GM12878 (cell line): ENCODE data around the gene DYSF. TPM values are rescaled to one million over a fixed set of nuclear protein-coding genes. Genes with fewer than 3 reads are reported as not detected.

ENCODE experiments used
- ATAC-seq: fragments of 200-7000 bp; cut with Tn5 transposase; 3 replicates; pipeline ENCODE4 v1.9.1; 2020; ENCODE audit warnings: mild to moderate bottlenecking, moderate library complexity
- BruUV-seq: library from RNA; stranded (reverse); fragments of 400-500 nt; replicated peaks from 2 replicates; lab custom pipeline; 2021; lab: Mats Ljungman, UMichigan
- CTCF ChIA-PET: fragments of 300-600 bp; sonication (Branson Sonifier 250); formaldehyde crosslinking; extraction: SDS; loops from one replicate; lab custom pipeline; 2021; ENCODE audit warnings: inconsistent platforms; lab: Yijun Ruan, JAX
- POLR2A ChIA-PET: fragments of 350-600 bp; formaldehyde crosslinking; extraction: SDS; loops from one replicate; lab custom pipeline; 2021; ENCODE audit warnings: inconsistent platforms; lab: Charles Lee
- RAD21 ChIA-PET: fragments of 300-600 bp; sonication (Branson Sonifier 250); formaldehyde crosslinking; loops from one replicate; lab custom pipeline; 2023; ENCODE audit warnings: antibody characterized with exemption; ENCODE audit not compliant: unreplicated experiment; lab: Charles Lee
- SMC1A ChIA-PET: fragments of 300-600 bp; sonication (Branson Sonifier 250); formaldehyde crosslinking; loops from one replicate; lab custom pipeline; 2023; ENCODE audit not compliant: unreplicated experiment, uncharacterized antibody; lab: Charles Lee
- DNase-seq: peaks from one replicate; pipeline ENCODE4 v3.0.0-alpha.2; 2011; ENCODE audit warnings: low read depth, low spot score
- FAIRE-seq: peaks from 3 replicates; lab custom pipeline; 2011; peaks lifted over from hg19 to GRCh38; lab: Jason Lieb, UNC
- H2AFZ ChIP-seq: 2 replicates; pipeline ENCODE4 v1.6.0; 2011; ENCODE audit warnings: low read depth, low read length, control low read depth; ENCODE audit not compliant: control insufficient read depth
- H3K27ac ChIP-seq: 2 replicates; pipeline ENCODE4 v1.5.1; 2011; ENCODE audit warnings: control low read depth; ENCODE audit not compliant: control insufficient read depth, insufficient read depth
- H3K27me3 ChIP-seq, 2 experiments: replicated peaks in 1 of 2; 2 replicates each; pipeline versions ENCODE4 v1.6.0 to v1.6.1; 2011; ENCODE audit warnings: low read length in 1 of 2; ENCODE audit not compliant: control insufficient read depth in 2 of 2, insufficient read depth in 2 of 2
- H3K36me3 ChIP-seq, 2 experiments: 2 replicates each; pipeline ENCODE4 v1.5.1; 2011; ENCODE audit warnings: low read length in 1 of 2; ENCODE audit not compliant: control insufficient read depth in 2 of 2, insufficient read depth in 2 of 2
- H3K4me1 ChIP-seq: 2 replicates; pipeline ENCODE4 v1.6.1; 2011; ENCODE audit warnings: mild to moderate bottlenecking, low read length, moderate library complexity, mixed read lengths; ENCODE audit not compliant: control insufficient read depth, insufficient read depth
- H3K4me2 ChIP-seq: 2 replicates; pipeline ENCODE4 v1.6.0; 2011; ENCODE audit warnings: control low read depth; ENCODE audit not compliant: control insufficient read depth, insufficient read depth
- H3K4me3 ChIP-seq: fragments of 200-600 bp; sonication (generic); 2 replicates; pipeline ENCODE4 v1.5.1; 2016
- H3K79me2 ChIP-seq: 2 replicates; pipeline ENCODE4 v1.6.0; 2011; ENCODE audit warnings: low read length; ENCODE audit not compliant: control insufficient read depth, insufficient read depth
- H3K9ac ChIP-seq: 2 replicates; pipeline ENCODE4 v1.8.0; 2011; ENCODE audit warnings: low read length, control low read depth, mixed read lengths; ENCODE audit not compliant: control insufficient read depth, insufficient read depth
- H3K9me3 ChIP-seq: replicated peaks from 3 replicates; pipeline ENCODE4 v1.5.1; 2011; ENCODE audit warnings: mild to moderate bottlenecking, low read length; ENCODE audit not compliant: control insufficient read depth, insufficient read depth
- H4K20me1 ChIP-seq: 2 replicates; pipeline ENCODE4 v1.6.0; 2011; ENCODE audit not compliant: control insufficient read depth, insufficient read depth
- BCLAF1 ChIP-seq: fragments of 450-650 bp; IDR thresholded peaks from 2 replicates; pipeline ENCODE4 v1.6.1; 2017; ENCODE audit warnings: antibody characterized with exemption, mild to moderate bottlenecking, moderate library complexity
- CHD1 ChIP-seq: IDR thresholded peaks from 2 replicates; pipeline ENCODE4 v1.6.1; 2012; ENCODE audit warnings: low read depth, low read length, improper control_type of control experiment
- E2F4 ChIP-seq: IDR thresholded peaks from 2 replicates; pipeline ENCODE4 v1.6.1; 2012; ENCODE audit warnings: low read depth, low read length, improper control_type of control experiment
- EZH2 ChIP-seq: IDR thresholded peaks from 2 replicates; pipeline ENCODE4 v1.6.1; 2012; ENCODE audit warnings: low read depth, mild to moderate bottlenecking, control low read depth, inconsistent platforms, low read length, borderline replicate concordance; ENCODE audit not compliant: control insufficient read depth
- MXI1 ChIP-seq: fragments of 150-350 bp; IDR thresholded peaks from 2 replicates; pipeline ENCODE4 v1.6.1; 2011; ENCODE audit warnings: low read depth, mild to moderate bottlenecking, inconsistent platforms, low read length, improper control_type of control experiment
- NFXL1 ChIP-seq: fragments of 450-650 bp; IDR thresholded peaks from 2 replicates; pipeline ENCODE4 v1.6.1; 2017; ENCODE audit warnings: antibody characterized with exemption, mild to moderate bottlenecking, borderline replicate concordance
- YBX1 ChIP-seq: fragments of 450-650 bp; IDR thresholded peaks from 2 replicates; pipeline ENCODE4 v1.6.1; 2016; ENCODE audit warnings: antibody characterized with exemption
- ZBTB33 ChIP-seq: fragments of 450-650 bp; IDR thresholded peaks from 2 replicates; pipeline ENCODE4 v1.6.1; 2017; ENCODE audit warnings: mild to moderate bottlenecking
- WGBS: methylation state at CpG from one replicate; pipeline ENCODE4 v1.1.6; 2016; ENCODE audit warnings: low lambda C conversion rate; ENCODE audit not compliant: insufficient replicate concordance, insufficient coverage; ENCODE audit errors: missing lambda C conversion rate; 5-methylcytosine and 5-hydroxymethylcytosine counted together
- in situ Hi-C: fragments of 300-500 bp; cut with MboI; formaldehyde crosslinking; loops from 9 replicates; pipeline ENCODE4 v1.14.3; 2018; ENCODE audit warnings: mixed read lengths
- intact Hi-C: fragments of 100-400 bp; cut with micrococcal nuclease; formaldehyde crosslinking; loops from one replicate; pipeline ENCODE4 v1.14.2; 2022; ENCODE audit not compliant: unreplicated experiment
- polyA plus RNA-seq, 11 experiments: library from polyadenylated mRNA; depleted of rRNA in 4 of 11; unstranded in 6 of 11; stranded (reverse) in 5 of 11; fragments of >200 nt; fragmentation: Nextera tagmentation in 4 of 11; fragmentation: Illumina TruSeq in 1 of 11; extraction: Ambion mirVana in 4 of 11; extraction: Trizol in 1 of 11; gene quantifications; 1 replicate in 1 of 11; 2 replicates in 10 of 11; pipeline versions ENCODE4 v1.2.1 to v1.2.3, GENCODE V29; 2011 to 2016; ENCODE audit warnings: inconsistent platforms in 2 of 11, missing spikeins in 2 of 11, low read depth in 1 of 11
- total RNA-seq, 4 experiments: library from RNA; depleted of rRNA in 3 of 4; stranded (reverse); fragments of >200 nt in 3 of 4; fragmentation: Illumina TruSeq in 1 of 4; extraction: Trizol in 1 of 4; gene quantifications; 2 replicates each; pipeline versions ENCODE4 v1.2.1 to v1.2.3, GENCODE V29; 2013 to 2021

DYSF gene
- total and polyA plus RNA-seq, 10 of the 15 experiments (the other 5 are each of a cell fraction or from before 2014, with no cell fraction given) = under 0.01 to 0.15 (median 0.03) TPM; not detected in 7

GRCh38 chr2:71681626-71682025, 228.3 kb downstream of the DYSF start:
- TF ChIP-seq E2F4 = no peak
- TF ChIP-seq EZH2 = no peak
- TF ChIP-seq MXI1 = no peak
- TF ChIP-seq NFXL1 = no peak
- no peak for TF ChIP-seq ZBTB33
- TF ChIP-seq BCLAF1 = no peak
- TF ChIP-seq CHD1 = no peak
- TF ChIP-seq YBX1 = no peak
- Histone ChIP-seq H3K9ac (no peak overlapping the region), H3K4me3 (no peak overlapping the region), H3K27me3 (peaks cover 0 to 2% of the 10 kb centered on the region in 2 experiments; a peak in 1 of 4 replicates), H3K79me2 (no peaks in the 10 kb centered on the region), H4K20me1 (no peaks in the 10 kb centered on the region), H3K9me3 (no peaks in the 10 kb centered on the region), H3K36me3 (no peaks in the 10 kb centered on the region), H3K4me2 (no peak overlapping the region), H2AFZ (no peak overlapping the region), H3K27ac (no peak overlapping the region), H3K4me1 (no peaks in the 10 kb centered on the region)
- 0% methylated on average over 5 of the region's 5 CpGs for WGBS
- in situ Hi-C loops (no loop called here), intact Hi-C loops (no loop called here)
- ChIA-PET CTCF (no interaction called here), RAD21 (no interaction called here), SMC1A (no interaction called here), POLR2A (no interaction called here)
- DNase-seq (no peak), FAIRE-seq (no peak), ATAC-seq (no peak)
- no TSS peak for BruUV-seq
